Smooth muscle cell (in vitro differentiated cells): ENCODE results near the gene CLPSL1. TPM values are rescaled to one million over a fixed set of nuclear protein-coding genes. Genes with fewer than 3 reads are reported as not detected.

Experiments used
- DNase-seq: peaks from one replicate; lab custom pipeline; 2025; ENCODE audit not compliant: unreplicated experiment; lab: John Stamatoyannopoulos, UW
- H2AFZ ChIP-seq: fragments of 200-600 bp; sonication (generic); 2 replicates; pipeline ENCODE4 v1.6.0; 2016; ENCODE audit warnings: antibody characterized with exemption, low read depth, mild to moderate bottlenecking
- H3F3A ChIP-seq: fragments of 200-600 bp; sonication (generic); 2 replicates; pipeline ENCODE4 v1.6.0; 2017; ENCODE audit warnings: antibody characterized with exemption, low read depth
- H3K27ac ChIP-seq: fragments of 200-600 bp; sonication (generic); 2 replicates; pipeline ENCODE4 v1.5.1; 2016; ENCODE audit warnings: low read depth, mild to moderate bottlenecking
- H3K27me3 ChIP-seq: fragments of 200-600 bp; sonication (generic); 2 replicates; pipeline ENCODE4 v1.6.1; 2016; ENCODE audit warnings: low read depth, mild to moderate bottlenecking
- H3K36me3 ChIP-seq: fragments of 200-600 bp; sonication (generic); 2 replicates; pipeline ENCODE4 v1.5.1; 2016; ENCODE audit warnings: low read depth
- H3K4me1 ChIP-seq: fragments of 200-600 bp; sonication (generic); 2 replicates; pipeline ENCODE4 v1.5.1; 2016; ENCODE audit warnings: low read depth
- H3K4me2 ChIP-seq: fragments of 200-600 bp; sonication (generic); 2 replicates; pipeline ENCODE4 v1.6.0; 2016; ENCODE audit warnings: mild to moderate bottlenecking
- H3K4me3 ChIP-seq: fragments of 200-600 bp; sonication (generic); 2 replicates; pipeline ENCODE4 v1.5.1; 2016; ENCODE audit warnings: mild to moderate bottlenecking
- H3K79me2 ChIP-seq: fragments of 200-600 bp; sonication (generic); 2 replicates; pipeline ENCODE4 v1.6.0; 2016; ENCODE audit warnings: low read depth, mild to moderate bottlenecking
- H3K9ac ChIP-seq: fragments of 200-600 bp; sonication (generic); 2 replicates; pipeline ENCODE4 v1.6.0; 2016; ENCODE audit warnings: low read depth
- H3K9me3 ChIP-seq: fragments of 200-600 bp; sonication (generic); replicated peaks from 2 replicates; pipeline ENCODE4 v1.5.1; 2016; ENCODE audit warnings: low read depth
- H4K20me1 ChIP-seq: fragments of 200-600 bp; sonication (generic); 2 replicates; pipeline ENCODE4 v1.6.0; 2016; ENCODE audit warnings: low read depth
- WGBS: methylation state at CpG from one replicate; pipeline ENCODE4 v1.1.7; 2016; ENCODE audit warnings: low lambda C conversion rate; 5-methylcytosine and 5-hydroxymethylcytosine counted together
- polyA plus RNA-seq: library from polyadenylated mRNA; unstranded; fragments of >200 nt; fragmentation: Nextera tagmentation; extraction: Ambion mirVana; gene quantifications from 2 replicates; pipeline ENCODE4 v1.2.1, GENCODE V29; 2016
- total RNA-seq: library from RNA; depleted of rRNA; stranded (reverse); fragments of >200 nt; gene quantifications from 2 replicates; pipeline ENCODE4 v1.2.3, GENCODE V29; 2014
- TF ChIP-seq, protein P1 (sequence below): fragments of 200-600 bp; sonication (generic); IDR thresholded peaks from 2 replicates; pipeline ENCODE4 v1.5.1; 2017; ENCODE audit warnings: borderline replicate concordance, mild to moderate bottlenecking, antibody characterized with exemption; ENCODE audit not compliant: insufficient read depth, poor library complexity, severe bottlenecking

CLPSL1 gene, protein sequence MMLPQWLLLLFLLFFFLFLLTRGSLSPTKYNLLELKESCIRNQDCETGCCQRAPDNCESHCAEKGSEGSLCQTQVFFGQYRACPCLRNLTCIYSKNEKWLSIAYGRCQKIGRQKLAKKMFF
- not detected in 2 replicates for total RNA-seq
- not detected in 2 replicates for polyA plus RNA-seq

DNA sequence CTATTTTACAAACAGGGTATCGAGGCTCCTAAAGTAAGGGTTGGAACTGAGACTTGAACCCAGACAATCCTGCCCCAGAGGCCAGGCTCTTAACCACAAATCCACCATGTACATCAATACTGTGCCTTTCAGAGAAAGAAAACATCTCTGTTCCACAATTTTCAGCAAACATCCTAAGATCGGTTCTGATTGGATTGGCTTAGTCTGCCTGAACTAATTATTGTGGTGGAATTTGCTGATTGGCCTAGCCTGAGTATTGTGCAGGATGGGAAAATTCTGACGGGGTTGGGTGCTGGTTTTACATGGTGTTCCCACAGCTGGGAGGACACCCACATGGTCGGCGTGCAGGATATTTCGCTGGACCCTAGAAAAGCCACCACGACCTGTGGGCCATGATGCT, at the start of gene CLPSL1:
Gene CLPSL1, plus strand, starts transcription at position 301 of the 400 bp plus-strand sequence. Its CDS starts 92 bp downstream, at position 393.
- no peak within 1 kb of the TSS for H3K27ac ChIP-seq
- H3K9me3 ChIP-seq, result no peaks in the 10 kb centered on the region
- no peaks in the 10 kb centered on the region for H3K79me2 ChIP-seq
- no peak within 1 kb of the TSS for H3K4me3 ChIP-seq
- H3K4me2 ChIP-seq, result no peak within 1 kb of the TSS
- WGBS, result 93% methylated on average over 7 of the region's 7 CpGs
- no peaks in the 10 kb centered on the region for H3F3A ChIP-seq
- H3K4me1 ChIP-seq, result peaks cover 3% of the 10 kb centered on the region
- no peaks in the 10 kb centered on the region for H3K27me3 ChIP-seq
- H2AFZ ChIP-seq, result no peak within 1 kb of the TSS
- no peak within 1 kb of the TSS for H3K9ac ChIP-seq
- TF ChIP-seq, protein P1, sequence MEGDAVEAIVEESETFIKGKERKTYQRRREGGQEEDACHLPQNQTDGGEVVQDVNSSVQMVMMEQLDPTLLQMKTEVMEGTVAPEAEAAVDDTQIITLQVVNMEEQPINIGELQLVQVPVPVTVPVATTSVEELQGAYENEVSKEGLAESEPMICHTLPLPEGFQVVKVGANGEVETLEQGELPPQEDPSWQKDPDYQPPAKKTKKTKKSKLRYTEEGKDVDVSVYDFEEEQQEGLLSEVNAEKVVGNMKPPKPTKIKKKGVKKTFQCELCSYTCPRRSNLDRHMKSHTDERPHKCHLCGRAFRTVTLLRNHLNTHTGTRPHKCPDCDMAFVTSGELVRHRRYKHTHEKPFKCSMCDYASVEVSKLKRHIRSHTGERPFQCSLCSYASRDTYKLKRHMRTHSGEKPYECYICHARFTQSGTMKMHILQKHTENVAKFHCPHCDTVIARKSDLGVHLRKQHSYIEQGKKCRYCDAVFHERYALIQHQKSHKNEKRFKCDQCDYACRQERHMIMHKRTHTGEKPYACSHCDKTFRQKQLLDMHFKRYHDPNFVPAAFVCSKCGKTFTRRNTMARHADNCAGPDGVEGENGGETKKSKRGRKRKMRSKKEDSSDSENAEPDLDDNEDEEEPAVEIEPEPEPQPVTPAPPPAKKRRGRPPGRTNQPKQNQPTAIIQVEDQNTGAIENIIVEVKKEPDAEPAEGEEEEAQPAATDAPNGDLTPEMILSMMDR, result no peak
- no peaks in the 10 kb centered on the region for H3K36me3 ChIP-seq
- H4K20me1 ChIP-seq, result no peaks in the 10 kb centered on the region
- DNase-seq, result no peak

DNA sequence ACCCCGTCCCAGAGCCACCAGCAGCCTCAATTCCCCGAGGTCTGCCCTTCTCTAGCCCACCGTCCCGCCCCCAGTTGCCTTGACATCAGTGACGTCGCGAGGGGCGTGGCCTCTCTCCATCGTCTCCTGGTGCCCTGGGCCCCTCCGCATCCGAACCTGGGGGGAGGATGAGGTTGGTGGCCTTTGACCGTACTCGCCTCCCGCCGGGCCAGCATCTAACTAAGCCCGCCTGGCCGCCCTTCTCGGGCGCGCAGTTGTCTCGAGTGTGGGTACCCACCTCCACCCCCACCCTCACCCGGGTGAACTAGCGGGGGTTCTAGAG, 49.4 kb upstream of the CLPSL1 start:
- 2% methylated on average over 17 of the region's 23 CpGs for WGBS
- Histone ChIP-seq H3K36me3 (no peaks in the 10 kb centered on the region), H3K4me1 (peaks cover 24% of the 10 kb centered on the region), H2AFZ (peak overlapping the region; percentile 97), H3K27ac (peak overlapping the region; percentile 70), H4K20me1 (no peaks in the 10 kb centered on the region), H3K4me3 (peak overlapping the region; percentile 92), H3K4me2 (peak overlapping the region; percentile 99), H3K79me2 (no peaks in the 10 kb centered on the region), H3K27me3 (no peaks in the 10 kb centered on the region), H3K9me3 (no peaks in the 10 kb centered on the region), H3F3A (no peaks in the 10 kb centered on the region), H3K9ac (peak overlapping the region; percentile 80)
- TF ChIP-seq, protein P1, result no peak
- DNase-seq, result peak; percentile 78

DNA sequence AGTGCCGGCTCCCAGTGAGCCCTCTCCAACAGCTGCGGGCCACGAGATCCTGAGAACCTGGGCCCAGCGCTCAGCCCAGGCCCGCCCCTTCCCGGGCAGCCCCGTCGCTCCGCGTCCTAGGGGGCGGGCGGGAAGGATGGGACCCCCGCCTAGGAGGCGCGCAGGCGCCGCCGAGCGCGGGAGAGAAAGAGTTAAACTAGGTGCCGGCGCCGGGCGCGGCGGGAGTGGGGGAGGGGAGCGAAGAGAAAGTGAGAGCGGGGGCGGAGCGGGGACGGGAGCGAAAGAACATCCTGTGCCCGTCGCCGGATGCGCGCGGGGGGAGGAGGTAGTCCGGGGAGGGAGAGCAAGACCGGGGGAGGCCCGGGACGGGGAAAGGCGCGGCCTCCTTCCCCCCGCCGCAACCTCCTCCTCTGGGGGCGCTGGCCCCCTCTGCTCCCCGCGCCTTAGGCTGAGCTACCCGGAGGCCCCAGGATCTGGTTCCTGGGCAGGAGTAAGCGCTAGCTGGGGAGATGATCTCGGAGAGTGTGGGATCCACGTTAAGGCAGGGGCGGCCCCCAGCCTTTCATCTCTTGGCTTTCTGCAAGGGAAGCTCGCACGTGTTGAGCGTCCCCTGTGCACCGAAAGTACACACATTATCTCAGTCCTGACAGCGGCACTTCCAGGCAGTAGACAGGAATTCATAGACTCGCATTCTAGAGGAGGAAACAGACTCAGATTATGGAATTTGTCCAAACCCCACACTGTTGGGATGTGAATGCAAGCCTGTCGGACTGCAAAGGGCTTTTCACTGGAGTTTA, 48.9 kb upstream of the CLPSL1 start:
- H3K27me3 ChIP-seq, result no peaks in the 10 kb centered on the region
- no peaks in the 10 kb centered on the region for H3K9me3 ChIP-seq
- H3K4me3 ChIP-seq, result peak overlapping the region; percentile 92
- TF ChIP-seq, protein P1, result no peak
- H3F3A ChIP-seq, result no peaks in the 10 kb centered on the region
- DNase-seq, result peak; percentile 71
- 1% methylated on average over 17 of the region's 61 CpGs for WGBS
- peak overlapping the region; percentile 80 for H3K9ac ChIP-seq
- H3K4me1 ChIP-seq, result peaks cover 19% of the 10 kb centered on the region
- peak overlapping the region; percentile 97 for H2AFZ ChIP-seq
- H3K79me2 ChIP-seq, result no peaks in the 10 kb centered on the region
- H4K20me1 ChIP-seq, result no peaks in the 10 kb centered on the region
- H3K4me2 ChIP-seq, result peak overlapping the region; percentile 99
- peak overlapping the region; percentile 70 for H3K27ac ChIP-seq
- H3K36me3 ChIP-seq, result no peaks in the 10 kb centered on the region
